K562 (cell line): Measurements from ENCODE around the gene PBX1. TPM values are rescaled to one million over a fixed set of nuclear protein-coding genes. Genes with fewer than 3 reads are reported as not detected.

Experiments
- ATAC-seq: fragments of 200-7000 bp; cut with Tn5 transposase; 3 replicates; pipeline ENCODE4 v1.9.1; 2020; ENCODE audit warnings: moderate library complexity
- BruUV-seq: library from RNA; stranded (reverse); fragments of 400-500 nt; replicated peaks from 2 replicates; lab custom pipeline; 2021; lab: Mats Ljungman, UMichigan
- CTCF ChIA-PET: fragments of 300-600 bp; formaldehyde crosslinking; extraction: SDS; loops from one replicate; lab custom pipeline; 2021; ENCODE audit warnings: low intra/inter-chr PET ratio; lab: Yijun Ruan, JAX
- POLR2A ChIA-PET: fragments of 300-600, 350-650 bp; sonication (Branson Sonifier 250); formaldehyde crosslinking; extraction: SDS; loops from one replicate; lab custom pipeline; 2021; ENCODE audit warnings: antibody characterized with exemption, inconsistent platforms; lab: Yijun Ruan, JAX
- DNase-seq, 4 experiments: peaks; one replicate each; pipeline versions ENCODE4 v3.0.0 to v3.0.0-alpha.2; 2011 to 2018; ENCODE audit warnings: low spot score in 3 of 4, mixed read lengths in 3 of 4; ENCODE audit errors: extremely low read depth in 1 of 4
- FAIRE-seq: peaks from 2 replicates; lab custom pipeline; 2011; peaks lifted over from hg19 to GRCh38; lab: Jason Lieb, UNC
- H2AFZ ChIP-seq: 2 replicates; pipeline ENCODE4 v1.6.0; 2011; ENCODE audit warnings: low read depth, low read length, control low read depth, inconsistent platforms
- H3K27ac ChIP-seq: fragments of 200-600 bp; 3 replicates; pipeline ENCODE4 v1.8.0; 2011; ENCODE audit warnings: low read depth, mild to moderate bottlenecking, control low read depth, inconsistent platforms, low read length, moderate library complexity, mixed read lengths; ENCODE audit errors: extremely low read depth
- H3K27me3 ChIP-seq, 2 experiments: fragments of 300-600 bp in 1 of 2; 2 replicates in 1 of 2; 3 replicates in 1 of 2; pipeline versions ENCODE4 v1.6.0 to v1.8.0; 2011; ENCODE audit warnings: inconsistent platforms in 2 of 2, low read length in 2 of 2, mild to moderate bottlenecking in 1 of 2, mixed read lengths in 1 of 2, moderate library complexity in 1 of 2; ENCODE audit not compliant: control insufficient read depth in 2 of 2, insufficient read depth in 2 of 2
- H3K36me3 ChIP-seq: fragments of 300-600 bp; 3 replicates; pipeline ENCODE4 v1.8.0; 2011; ENCODE audit warnings: mild to moderate bottlenecking, low read length, inconsistent platforms; ENCODE audit not compliant: control insufficient read depth, insufficient read depth
- H3K4me1 ChIP-seq, 2 experiments: fragments of 200-600 bp in 1 of 2; replicated peaks in 1 of 2; 2 replicates in 1 of 2; 3 replicates in 1 of 2; pipeline versions ENCODE4 v1.5.1 to v1.8.0; 2011; ENCODE audit warnings: inconsistent platforms in 2 of 2, low read length in 2 of 2, mild to moderate bottlenecking in 1 of 2, mixed read lengths in 1 of 2, moderate library complexity in 1 of 2; ENCODE audit not compliant: control insufficient read depth in 2 of 2, insufficient read depth in 2 of 2
- H3K4me2 ChIP-seq: 2 replicates; pipeline ENCODE4 v1.6.1; 2011; ENCODE audit warnings: low read length, control low read depth, inconsistent platforms, mixed read lengths; ENCODE audit not compliant: insufficient read depth
- H3K4me3 ChIP-seq: fragments of 200-600 bp; sonication (generic), shearing (Covaris generic); 2 replicates; pipeline ENCODE4 v1.5.1; 2016; ENCODE audit warnings: control low read depth, inconsistent platforms
- H3K79me2 ChIP-seq: fragments of 200-600 bp; 3 replicates; pipeline ENCODE4 v1.8.0; 2011; ENCODE audit warnings: low read length, inconsistent platforms; ENCODE audit not compliant: control insufficient read depth, insufficient read depth
- H3K9ac ChIP-seq, 2 experiments: 2 replicates each; pipeline versions ENCODE4 v1.6.0 to v1.6.1; 2011; ENCODE audit warnings: low read depth in 2 of 2, low read length in 2 of 2, control low read depth in 1 of 2, inconsistent platforms in 1 of 2, mild to moderate bottlenecking in 1 of 2, mixed read lengths in 1 of 2; ENCODE audit not compliant: insufficient read depth in 1 of 2
- H3K9me1 ChIP-seq: one replicate; pipeline ENCODE4 v1.6.0; 2011; ENCODE audit warnings: inconsistent platforms, mild to moderate bottlenecking, low read length, moderate library complexity; ENCODE audit not compliant: control insufficient read depth, insufficient read depth
- H3K9me3 ChIP-seq: replicated peaks from 2 replicates; pipeline ENCODE4 v1.5.1; 2011; ENCODE audit warnings: low read depth, low read length, inconsistent platforms; ENCODE audit not compliant: control insufficient read depth, insufficient read depth
- H4K20me1 ChIP-seq: replicated peaks from 2 replicates; pipeline ENCODE4 v1.6.1; 2011; ENCODE audit warnings: low read length, inconsistent platforms, mixed read lengths; ENCODE audit not compliant: control insufficient read depth, insufficient read depth
- BDP1 ChIP-seq: IDR thresholded peaks from 3 replicates; pipeline ENCODE4 v1.6.1; 2011; ENCODE audit not compliant: insufficient read length, insufficient read depth
- CBFA2T2 ChIP-seq: fragments of 450-650 bp; conservative IDR thresholded peaks from 2 replicates; pipeline ENCODE4 v1.6.1; 2017; ENCODE audit warnings: mild to moderate bottlenecking
- ESRRA ChIP-seq: fragments of 450-650 bp; IDR thresholded peaks from 2 replicates; pipeline ENCODE4 v1.6.1; 2014; ENCODE audit warnings: low read depth, mild to moderate bottlenecking, moderate library complexity, borderline replicate concordance
- ETS2 ChIP-seq: IDR thresholded peaks from 2 replicates; pipeline ENCODE4 v1.6.1; 2016; ENCODE audit warnings: borderline replicate concordance, missing genetic modification characterization, mild to moderate bottlenecking, moderate library complexity, missing compliant biosample characterization; ENCODE audit not compliant: poor library complexity, severe bottlenecking
- NFE2L1 ChIP-seq: fragments of 450-650 bp; IDR thresholded peaks from 2 replicates; pipeline ENCODE4 v1.6.1; 2016; ENCODE audit warnings: missing genetic modification characterization, low read depth, mild to moderate bottlenecking, missing compliant biosample characterization, moderate library complexity, borderline replicate concordance
- SMAD2 ChIP-seq: fragments of 150-350 bp; IDR thresholded peaks from 2 replicates; pipeline ENCODE4 v1.6.1; 2014; ENCODE audit warnings: low read depth, mild to moderate bottlenecking, low read length
- SRF ChIP-seq, 2 experiments: fragments of 250-450, 450-650 bp in 1 of 2; sonication (Bioruptor Pico) in 1 of 2; sonication (generic) in 1 of 2; formaldehyde crosslinking; IDR thresholded peaks; 2 replicates each; pipeline versions ENCODE4 v1.5.0 to v1.5.1; 2020 to 2022; ENCODE audit warnings: mild to moderate bottlenecking in 1 of 2, missing genetic modification reagents in 1 of 2
- ZBTB1 ChIP-seq: sonication (generic); formaldehyde crosslinking; IDR thresholded peaks from 2 replicates; pipeline ENCODE4 v1.8.1; 2023; ENCODE audit warnings: missing genetic modification reagents, low read depth, mild to moderate bottlenecking, borderline replicate concordance
- ZNF274 ChIP-seq: IDR thresholded peaks from 2 replicates; pipeline ENCODE4 v1.6.1; 2011; ENCODE audit warnings: low read depth, mild to moderate bottlenecking, low read length, moderate library complexity, borderline replicate concordance
- WGBS: fragments of 100-300 bp; shearing (Covaris generic); methylation state at CpG from one replicate; pipeline ENCODE4 v1.1.6; 2016; ENCODE audit warnings: low coverage, mixed read lengths; ENCODE audit not compliant: insufficient coverage; ENCODE audit errors: missing lambda C conversion rate; 5-methylcytosine and 5-hydroxymethylcytosine counted together
- in situ Hi-C: fragments of 300-500 bp; cut with MboI; formaldehyde crosslinking; loops from 4 replicates; pipeline ENCODE4 v1.15.0; 2018; ENCODE audit warnings: inconsistent platforms, mixed read lengths
- intact Hi-C: fragments of 100-400 bp; cut with micrococcal nuclease; formaldehyde crosslinking; loops from 2 replicates; pipeline ENCODE4 v1.14.2; 2022
- polyA plus RNA-seq, 8 experiments: library from polyadenylated mRNA; depleted of rRNA in 4 of 8; stranded (reverse) in 5 of 8; unstranded in 3 of 8; fragments of >200 nt; fragmentation: Nextera tagmentation in 2 of 8; fragmentation: Illumina TruSeq in 1 of 8; extraction: Ambion mirVana in 2 of 8; extraction: Trizol in 1 of 8; gene quantifications; 2 replicates each; pipeline versions ENCODE4 v1.2.1 to v1.2.3, GENCODE V29; 2011 to 2014; ENCODE audit warnings: inconsistent platforms in 1 of 8, missing spikeins in 1 of 8
- total RNA-seq, 7 experiments: library from RNA; depleted of rRNA in 6 of 7; stranded (reverse); fragments of >200 nt in 6 of 7; fragmentation: Illumina TruSeq in 2 of 7; extraction: Trizol in 2 of 7; gene quantifications; 2 replicates each; pipeline versions ENCODE4 v1.2.1 to v1.2.3, GENCODE V29; 2011 to 2021; ENCODE audit warnings: low replicate concordance in 1 of 7
- TF ChIP-seq, protein P1 (sequence below): sonication (generic); formaldehyde crosslinking; IDR thresholded peaks from 2 replicates; pipeline ENCODE4 v1.8.1; 2023; ENCODE audit warnings: missing genetic modification reagents, mild to moderate bottlenecking, borderline replicate concordance
- TF ChIP-seq, protein P2 (sequence below): fragments of 450-650 bp; IDR thresholded peaks from 2 replicates; pipeline ENCODE4 v1.6.1; 2016; ENCODE audit warnings: mild to moderate bottlenecking

PBX1 gene
- total and polyA plus RNA-seq, 9 of the 15 experiments (the other 6 are each of a cell fraction or from before 2014, with no cell fraction given): 0.03 to 0.62 (median 0.17) TPM

DNA sequence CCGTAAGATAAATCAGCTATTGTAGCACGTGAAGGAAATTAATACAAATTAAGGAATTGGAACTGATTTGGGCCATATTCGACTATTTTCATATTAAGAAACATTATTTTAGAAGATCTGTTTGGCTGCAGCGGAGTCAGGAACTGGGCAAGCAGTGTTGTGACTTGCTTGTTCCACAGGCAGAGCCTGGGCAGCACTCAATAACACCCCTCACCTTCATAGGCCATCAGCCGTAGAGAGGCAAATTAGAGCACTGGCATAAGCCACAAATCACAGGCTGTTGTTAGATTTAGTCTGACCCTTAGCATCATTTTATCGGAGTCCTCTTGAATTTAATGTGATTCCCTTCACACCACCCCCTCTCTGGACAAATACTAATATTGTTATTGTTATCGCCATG lies 72.8 kb downstream of the PBX1 start:
- in situ Hi-C loops (no loop called here), intact Hi-C loops (no loop called here)
- WGBS: 2% methylated on average over 7 of the region's 7 CpGs
- Histone ChIP-seq H3K36me3 (no peaks in the 10 kb centered on the region), H4K20me1 (no peaks in the 10 kb centered on the region), H3K9me3 (no peaks in the 10 kb centered on the region), H3K4me3 (no peak overlapping the region), H3K9ac (no peak overlapping the region), H3K27ac (no peak overlapping the region), H3K4me1 (no peaks in the 10 kb centered on the region), H2AFZ (no peak overlapping the region), H3K9me1 (no peaks in the 10 kb centered on the region), H3K79me2 (no peaks in the 10 kb centered on the region), H3K4me2 (no peak overlapping the region), H3K27me3 (peaks cover 0 to 2% of the 10 kb centered on the region in 2 experiments; a peak in 1 of 5 replicates)
- ChIA-PET CTCF (no interaction called here), POLR2A (interaction anchor here (1.0 kb wide), 1 partner anchor 10 kb away, joined by 3 read pairs; no protein-coding TSS in a partner anchor)
- FAIRE-seq (no peak), ATAC-seq (no peak), DNase-seq (no peak)
- no TSS peak for BruUV-seq
- TF ChIP-seq CBFA2T2 (no peak), ETS2 (tag) (no peak), ZNF274 (no peak), ESRRA (no peak), SMAD2 (no peak), ZBTB1 (CRISPR knock-in tag) (no peak), BDP1 (no peak), NFE2L1 (no peak), SRF (CRISPR knock-in tag; IDR thresholded peaks at IDR 0.05) (no peak)
- TF ChIP-seq, protein P1, sequence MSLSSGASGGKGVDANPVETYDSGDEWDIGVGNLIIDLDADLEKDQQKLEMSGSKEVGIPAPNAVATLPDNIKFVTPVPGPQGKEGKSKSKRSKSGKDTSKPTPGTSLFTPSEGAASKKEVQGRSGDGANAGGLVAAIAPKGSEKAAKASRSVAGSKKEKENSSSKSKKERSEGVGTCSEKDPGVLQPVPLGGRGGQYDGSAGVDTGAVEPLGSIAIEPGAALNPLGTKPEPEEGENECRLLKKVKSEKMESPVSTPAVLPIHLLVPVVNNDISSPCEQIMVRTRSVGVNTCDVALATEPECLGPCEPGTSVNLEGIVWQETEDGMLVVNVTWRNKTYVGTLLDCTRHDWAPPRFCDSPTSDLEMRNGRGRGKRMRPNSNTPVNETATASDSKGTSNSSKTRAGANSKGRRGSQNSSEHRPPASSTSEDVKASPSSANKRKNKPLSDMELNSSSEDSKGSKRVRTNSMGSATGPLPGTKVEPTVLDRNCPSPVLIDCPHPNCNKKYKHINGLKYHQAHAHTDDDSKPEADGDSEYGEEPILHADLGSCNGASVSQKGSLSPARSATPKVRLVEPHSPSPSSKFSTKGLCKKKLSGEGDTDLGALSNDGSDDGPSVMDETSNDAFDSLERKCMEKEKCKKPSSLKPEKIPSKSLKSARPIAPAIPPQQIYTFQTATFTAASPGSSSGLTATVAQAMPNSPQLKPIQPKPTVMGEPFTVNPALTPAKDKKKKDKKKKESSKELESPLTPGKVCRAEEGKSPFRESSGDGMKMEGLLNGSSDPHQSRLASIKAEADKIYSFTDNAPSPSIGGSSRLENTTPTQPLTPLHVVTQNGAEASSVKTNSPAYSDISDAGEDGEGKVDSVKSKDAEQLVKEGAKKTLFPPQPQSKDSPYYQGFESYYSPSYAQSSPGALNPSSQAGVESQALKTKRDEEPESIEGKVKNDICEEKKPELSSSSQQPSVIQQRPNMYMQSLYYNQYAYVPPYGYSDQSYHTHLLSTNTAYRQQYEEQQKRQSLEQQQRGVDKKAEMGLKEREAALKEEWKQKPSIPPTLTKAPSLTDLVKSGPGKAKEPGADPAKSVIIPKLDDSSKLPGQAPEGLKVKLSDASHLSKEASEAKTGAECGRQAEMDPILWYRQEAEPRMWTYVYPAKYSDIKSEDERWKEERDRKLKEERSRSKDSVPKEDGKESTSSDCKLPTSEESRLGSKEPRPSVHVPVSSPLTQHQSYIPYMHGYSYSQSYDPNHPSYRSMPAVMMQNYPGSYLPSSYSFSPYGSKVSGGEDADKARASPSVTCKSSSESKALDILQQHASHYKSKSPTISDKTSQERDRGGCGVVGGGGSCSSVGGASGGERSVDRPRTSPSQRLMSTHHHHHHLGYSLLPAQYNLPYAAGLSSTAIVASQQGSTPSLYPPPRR: no peak
- TF ChIP-seq, protein P2, sequence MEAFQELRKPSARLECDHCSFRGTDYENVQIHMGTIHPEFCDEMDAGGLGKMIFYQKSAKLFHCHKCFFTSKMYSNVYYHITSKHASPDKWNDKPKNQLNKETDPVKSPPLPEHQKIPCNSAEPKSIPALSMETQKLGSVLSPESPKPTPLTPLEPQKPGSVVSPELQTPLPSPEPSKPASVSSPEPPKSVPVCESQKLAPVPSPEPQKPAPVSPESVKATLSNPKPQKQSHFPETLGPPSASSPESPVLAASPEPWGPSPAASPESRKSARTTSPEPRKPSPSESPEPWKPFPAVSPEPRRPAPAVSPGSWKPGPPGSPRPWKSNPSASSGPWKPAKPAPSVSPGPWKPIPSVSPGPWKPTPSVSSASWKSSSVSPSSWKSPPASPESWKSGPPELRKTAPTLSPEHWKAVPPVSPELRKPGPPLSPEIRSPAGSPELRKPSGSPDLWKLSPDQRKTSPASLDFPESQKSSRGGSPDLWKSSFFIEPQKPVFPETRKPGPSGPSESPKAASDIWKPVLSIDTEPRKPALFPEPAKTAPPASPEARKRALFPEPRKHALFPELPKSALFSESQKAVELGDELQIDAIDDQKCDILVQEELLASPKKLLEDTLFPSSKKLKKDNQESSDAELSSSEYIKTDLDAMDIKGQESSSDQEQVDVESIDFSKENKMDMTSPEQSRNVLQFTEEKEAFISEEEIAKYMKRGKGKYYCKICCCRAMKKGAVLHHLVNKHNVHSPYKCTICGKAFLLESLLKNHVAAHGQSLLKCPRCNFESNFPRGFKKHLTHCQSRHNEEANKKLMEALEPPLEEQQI: no peak
